Effector memory CD4-positive, alpha-beta T cell (primary cell): Measurements from ENCODE around the gene ERC1.

ENCODE experiments used
- DNase-seq, 3 donors: peaks; one replicate each; pipeline ENCODE4 v3.0.0-alpha.2; 2020
- H3K27ac ChIP-seq: 2 replicates; pipeline ENCODE4 v1.7.0; 2013; ENCODE audit warnings: mild to moderate bottlenecking, low read length, moderate library complexity; ENCODE audit not compliant: insufficient read depth, poor library complexity, severe bottlenecking
- H3K27me3 ChIP-seq: replicated peaks from 2 replicates; pipeline ENCODE4 v1.7.0; 2013; ENCODE audit warnings: mild to moderate bottlenecking, low read length; ENCODE audit not compliant: insufficient read depth, control insufficient read depth, poor library complexity, severe bottlenecking
- H3K36me3 ChIP-seq: 2 replicates; pipeline ENCODE4 v1.7.0; 2013; ENCODE audit warnings: mild to moderate bottlenecking, low read length, moderate library complexity; ENCODE audit not compliant: control insufficient read depth, insufficient read depth
- H3K4me1 ChIP-seq: 2 replicates; pipeline ENCODE4 v1.7.0; 2013; ENCODE audit warnings: low read length, mild to moderate bottlenecking; ENCODE audit not compliant: control insufficient read depth, insufficient read depth, poor library complexity, severe bottlenecking
- H3K4me3 ChIP-seq: 2 replicates; pipeline ENCODE4 v1.7.0; 2013; ENCODE audit warnings: low read length, low read depth, mild to moderate bottlenecking; ENCODE audit not compliant: insufficient read depth, poor library complexity, severe bottlenecking
- H3K9me3 ChIP-seq: 2 replicates; pipeline ENCODE4 v1.7.0; 2013; ENCODE audit warnings: mild to moderate bottlenecking, low read length, moderate library complexity; ENCODE audit not compliant: control insufficient read depth
- total RNA-seq, 3 donors: gene quantifications; one replicate each; lab custom pipeline; 2026; lab: John Stamatoyannopoulos, UW

Gene ERC1
- total RNA-seq: 42.0 to 55.6 (median 45.3) reads per million in 3 donors

GRCh38 chr12:990661-991349, at the start of gene ERC1:
ERC1 (plus strand) TSS chr12:991223; CDS start chr12:1027904, 36,681 bp downstream.
- DNase-seq: peak; percentile 77 to 79 (median 78)
- H3K9me3 ChIP-seq: no peaks in the 10 kb centered on the region
- no peaks in the 10 kb centered on the region for H3K27me3 ChIP-seq
- H3K4me3 ChIP-seq: peak within 1 kb of the TSS; percentile 92
- H3K36me3 ChIP-seq: no peaks in the 10 kb centered on the region
- peaks cover 15% of the 10 kb centered on the region for H3K4me1 ChIP-seq
- H3K27ac ChIP-seq: peak within 1 kb of the TSS; percentile 81

DNA sequence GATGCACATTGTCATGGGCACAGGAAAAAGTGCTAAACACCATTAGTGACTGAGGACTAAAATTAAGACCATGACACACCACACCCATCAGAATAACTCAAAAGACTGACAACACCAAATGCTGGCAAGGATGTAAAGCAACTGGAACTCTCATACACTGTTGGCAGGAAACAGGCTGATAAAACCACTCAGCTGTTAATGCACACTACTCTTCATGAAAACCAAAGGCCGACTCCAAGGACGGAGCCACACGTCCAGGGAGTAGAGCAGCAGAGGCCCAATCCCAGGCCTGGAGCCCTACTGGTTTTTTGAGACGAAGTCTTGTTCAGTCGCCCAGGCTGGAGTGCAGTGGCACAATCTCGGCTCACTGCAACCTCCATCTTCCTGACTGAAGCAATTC, 48.0 kb upstream of the ERC1 start:
- no peak overlapping the region for H3K27ac ChIP-seq
- no peaks in the 10 kb centered on the region for H3K36me3 ChIP-seq
- no peak for DNase-seq
- no peaks in the 10 kb centered on the region for H3K27me3 ChIP-seq
- H3K4me3 ChIP-seq: no peak overlapping the region
- H3K9me3 ChIP-seq: no peaks in the 10 kb centered on the region
- H3K4me1 ChIP-seq: no peaks in the 10 kb centered on the region

DNA sequence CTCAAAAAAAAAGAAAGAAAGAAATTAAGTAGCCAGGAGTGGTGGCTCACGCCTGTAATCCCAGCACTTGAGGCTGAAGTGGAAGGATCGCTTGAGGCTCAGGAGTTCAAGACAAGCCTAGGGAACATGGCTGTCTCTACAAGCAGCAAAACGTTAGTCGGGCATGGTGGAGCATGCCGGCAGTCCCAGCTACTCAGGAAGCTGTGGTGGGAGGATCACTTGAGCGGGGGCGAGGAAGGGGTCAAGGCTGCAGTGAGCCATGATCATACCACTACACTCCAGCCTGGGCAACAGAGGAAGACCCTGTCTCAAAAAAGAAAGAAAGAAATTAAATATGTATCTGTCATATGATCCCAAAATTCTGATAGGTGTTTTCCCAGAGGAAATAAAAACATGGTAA, 46.8 kb upstream of the ERC1 start:
- no peaks in the 10 kb centered on the region for H3K9me3 ChIP-seq
- no peak for DNase-seq
- H3K4me3 ChIP-seq: no peak overlapping the region
- H3K36me3 ChIP-seq: no peaks in the 10 kb centered on the region
- H3K4me1 ChIP-seq: peaks cover 2% of the 10 kb centered on the region
- no peak overlapping the region for H3K27ac ChIP-seq
- no peaks in the 10 kb centered on the region for H3K27me3 ChIP-seq

DNA sequence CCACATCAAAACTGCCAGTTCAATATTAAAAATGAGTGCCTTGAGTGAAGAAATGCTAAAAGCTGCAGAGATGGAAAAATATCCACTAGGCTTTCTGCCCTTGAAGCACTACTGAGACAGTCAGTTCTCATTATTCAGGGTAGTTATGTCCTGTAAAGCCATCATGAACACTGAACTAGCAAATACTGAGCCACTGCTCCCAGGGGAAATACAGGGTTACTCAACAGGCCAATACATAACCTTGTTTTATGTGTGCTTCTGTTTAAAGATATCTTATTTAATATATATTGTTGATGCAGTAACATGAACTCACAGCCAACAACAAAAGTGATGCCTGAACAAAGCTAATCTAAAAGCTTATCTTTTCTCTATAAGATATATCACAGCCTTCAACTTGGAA, 44.8 kb upstream of the ERC1 start:
- Histone ChIP-seq H3K9me3 (no peaks in the 10 kb centered on the region), H3K27ac (no peak overlapping the region), H3K36me3 (no peaks in the 10 kb centered on the region), H3K27me3 (no peaks in the 10 kb centered on the region), H3K4me1 (peaks cover 2% of the 10 kb centered on the region), H3K4me3 (no peak overlapping the region)
- no peak for DNase-seq

GRCh38 chr12:946631-947030, 44.4 kb upstream of the ERC1 start:
- Histone ChIP-seq H3K27ac (no peak overlapping the region), H3K4me3 (no peak overlapping the region), H3K27me3 (no peaks in the 10 kb centered on the region), H3K9me3 (no peaks in the 10 kb centered on the region), H3K36me3 (no peaks in the 10 kb centered on the region), H3K4me1 (peaks cover 2% of the 10 kb centered on the region)
- DNase-seq: no peak

- no peak for DNase-seq
- Histone ChIP-seq H3K36me3 (no peaks in the 10 kb centered on the region), H3K27me3 (no peaks in the 10 kb centered on the region), H3K4me3 (peak overlapping the region; percentile 84), H3K4me1 (peaks cover 2% of the 10 kb centered on the region), H3K9me3 (no peaks in the 10 kb centered on the region), H3K27ac (peak overlapping the region; percentile 72)
Measured at GRCh38 chr12:948238-948637, 42.8 kb upstream of the ERC1 start.

GRCh38 chr12:949453-950191, 41.4 kb upstream of the ERC1 start, which contains the start of gene RAD52:
RAD52 (minus strand) TSS chr12:949694; CDS start chr12:933058, 16,636 bp downstream.
- Histone ChIP-seq H3K4me3 (peak within 1 kb of the TSS; percentile 84), H3K27me3 (no peaks in the 10 kb centered on the region), H3K9me3 (no peaks in the 10 kb centered on the region), H3K36me3 (no peaks in the 10 kb centered on the region), H3K4me1 (peaks cover 2% of the 10 kb centered on the region), H3K27ac (peak within 1 kb of the TSS; percentile 72)
- DNase-seq: peak; percentile 90 to 92 (median 92)

GRCh38 chr12:951176-951575, 39.8 kb upstream of the ERC1 start:
- no peak overlapping the region for H3K27ac ChIP-seq
- no peak overlapping the region for H3K4me3 ChIP-seq
- DNase-seq: no peak
- H3K36me3 ChIP-seq: no peaks in the 10 kb centered on the region
- H3K9me3 ChIP-seq: no peaks in the 10 kb centered on the region
- no peaks in the 10 kb centered on the region for H3K27me3 ChIP-seq
- H3K4me1 ChIP-seq: peaks cover 2% of the 10 kb centered on the region

GRCh38 chr12:953776-954175, 37.2 kb upstream of the ERC1 start:
- H3K4me3 ChIP-seq: no peak overlapping the region
- H3K36me3 ChIP-seq: no peaks in the 10 kb centered on the region
- no peak overlapping the region for H3K27ac ChIP-seq
- H3K9me3 ChIP-seq: no peaks in the 10 kb centered on the region
- H3K4me1 ChIP-seq: peaks cover 1% of the 10 kb centered on the region
- H3K27me3 ChIP-seq: no peaks in the 10 kb centered on the region
- DNase-seq: no peak

- DNase-seq: no peak
- H3K27ac ChIP-seq: no peak overlapping the region
- no peaks in the 10 kb centered on the region for H3K4me1 ChIP-seq
- no peak overlapping the region for H3K4me3 ChIP-seq
- H3K9me3 ChIP-seq: no peaks in the 10 kb centered on the region
- no peaks in the 10 kb centered on the region for H3K27me3 ChIP-seq
- H3K36me3 ChIP-seq: no peaks in the 10 kb centered on the region
Measured at GRCh38 chr12:954741-955140, 36.3 kb upstream of the ERC1 start.
